ENCODE data around the gene OASL. TPM values are rescaled to one million over a fixed set of nuclear protein-coding genes. Genes with fewer than 3 reads are reported as not detected.
A peak's percentile ranks its signal among the peaks of the same experiment; 100 is the strongest.

The OASL gene
- total and polyA plus RNA-seq, 4 experiments from 2014 or later: 5.6 to 9.8 (median 8.4) TPM

DNA sequence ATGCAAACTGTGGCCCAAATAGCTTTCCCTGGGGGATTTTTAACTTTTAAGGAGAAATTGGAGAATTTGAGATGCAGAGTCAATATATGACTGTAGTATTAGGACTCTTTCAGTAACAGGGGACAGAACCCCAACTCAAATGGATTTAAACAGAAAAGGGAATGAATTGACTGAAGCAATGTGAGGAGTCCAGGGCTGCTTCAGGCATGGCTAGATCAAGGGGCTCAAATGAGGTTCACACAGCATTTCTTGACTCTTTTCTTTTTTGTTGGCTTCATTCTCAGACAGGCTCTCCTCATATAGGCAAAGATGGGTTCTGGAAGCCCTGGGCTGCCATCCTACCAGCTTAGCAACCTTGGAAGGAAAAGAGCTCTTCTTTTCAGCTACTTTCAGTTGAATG, 47.1 kb downstream of the OASL start:
- ChIA-PET CTCF (ENCODE audit: partially characterized antibody) (interaction anchor here (1.1 to 2.9 kb wide), 2 partner anchors 20 to 68 kb away, joined by 3 to 9 read pairs; no protein-coding TSS in a partner anchor), POLR2A (ENCODE audit: partially characterized antibody) (no interaction called here)
- Histone ChIP-seq H3K27ac (ENCODE audit: low read depth, low read length) (no peak overlapping the region), H3K9me3 (ENCODE audit: control insufficient read depth in 1 of 2, low read length in 2 of 2) (no peaks in the 10 kb centered on the region), H3K27me3 (ENCODE audit: insufficient read depth, low read length) (no peaks in the 10 kb centered on the region), H3K4me1 (ENCODE audit: insufficient read depth, low read length) (no peaks in the 10 kb centered on the region), H3K36me3 (ENCODE audit: insufficient read depth, low read length) (no peaks in the 10 kb centered on the region), H3K4me3 (ENCODE audit: low read length in 2 of 2) (no peak overlapping the region)
- H3K27me3 Mint-ChIP-seq: peaks cover 2 to 7% of the 10 kb centered on the region in 2 donors
- no peak for DNase-seq
- intact Hi-C loops (cut with micrococcal nuclease): no loop called here
- H3K4me3 Mint-ChIP-seq: no peak overlapping the region
- no peaks in the 10 kb centered on the region for H3K4me1 Mint-ChIP-seq
- no peak overlapping the region for H3K27ac Mint-ChIP-seq
- no peaks in the 10 kb centered on the region for H3K36me3 Mint-ChIP-seq
- peaks cover 0 to 8% (median 1%) of the 10 kb centered on the region in 8 donors for H3K9me3 Mint-ChIP-seq

DNA sequence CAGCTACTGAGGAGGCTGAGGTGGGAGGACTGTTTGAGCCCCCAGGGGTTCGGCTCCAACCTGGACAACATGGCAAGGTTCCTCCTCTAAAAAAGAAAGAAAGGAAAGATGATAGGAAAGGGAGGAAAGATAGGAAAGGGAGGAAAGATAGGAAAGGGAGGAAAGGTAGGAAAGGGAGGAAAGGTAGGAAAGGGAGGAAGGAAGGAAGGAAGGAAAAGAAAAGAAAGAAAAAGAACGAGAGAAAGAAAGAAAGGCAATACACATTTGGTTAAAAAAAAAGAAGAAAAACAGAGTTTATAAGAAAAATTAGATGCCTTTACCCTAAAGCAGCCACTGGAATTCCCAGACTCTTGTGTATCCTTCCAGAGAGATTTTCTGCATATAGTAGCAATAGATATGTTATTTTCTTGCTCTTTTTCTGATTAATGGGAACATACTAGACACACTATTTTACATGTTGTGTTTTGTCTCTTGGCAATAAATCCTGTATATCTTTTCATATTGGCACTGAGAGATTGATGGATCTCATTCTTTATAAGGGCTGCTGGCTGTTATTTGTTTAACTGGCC, 48.5 kb downstream of the OASL start:
- Mint-ChIP-seq H3K27ac (no peak overlapping the region), H3K4me3 (no peak overlapping the region), H3K9me3 (peaks cover 0 to 8% (median 1%) of the 10 kb centered on the region in 8 donors), H3K27me3 (peaks cover 2 to 7% of the 10 kb centered on the region in 2 donors), H3K36me3 (no peaks in the 10 kb centered on the region), H3K4me1 (no peaks in the 10 kb centered on the region)
- H3K36me3 ChIP-seq (ENCODE audit: insufficient read depth, low read length): no peaks in the 10 kb centered on the region
- no peak overlapping the region for H3K4me3 ChIP-seq (ENCODE audit: low read length in 2 of 2)
- no peak overlapping the region for H3K27ac ChIP-seq (ENCODE audit: low read depth, low read length)
- H3K27me3 ChIP-seq (ENCODE audit: insufficient read depth, low read length): no peaks in the 10 kb centered on the region
- POLR2A ChIA-PET (ENCODE audit: partially characterized antibody): no interaction called here
- CTCF ChIA-PET (ENCODE audit: partially characterized antibody): no interaction called here
- no peaks in the 10 kb centered on the region for H3K9me3 ChIP-seq (ENCODE audit: control insufficient read depth in 1 of 2, low read length in 2 of 2)
- intact Hi-C loops (cut with micrococcal nuclease): no loop called here
- no peak for DNase-seq
- H3K4me1 ChIP-seq (ENCODE audit: insufficient read depth, low read length): no peaks in the 10 kb centered on the region

DNA sequence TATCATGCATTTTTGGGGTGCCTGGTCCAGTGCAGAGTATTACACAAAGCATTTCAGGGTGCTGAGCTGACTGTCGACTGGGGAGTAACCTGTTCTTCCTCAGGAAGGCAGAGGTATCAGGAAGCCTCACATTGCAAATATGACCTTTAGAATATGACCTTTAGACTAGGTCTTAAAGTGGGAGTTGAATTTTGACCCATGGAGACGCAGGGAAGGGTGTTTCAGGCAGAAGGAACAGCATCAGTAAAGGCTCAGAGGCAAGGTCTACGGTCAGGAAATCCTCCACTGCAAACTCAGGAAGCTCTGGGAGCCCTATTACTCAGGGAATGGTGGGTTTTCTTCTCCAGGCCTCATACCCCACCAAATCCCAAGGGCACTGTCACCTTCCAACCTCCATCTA, 49.4 kb downstream of the OASL start:
- intact Hi-C loops (cut with micrococcal nuclease): no loop called here
- H3K27ac Mint-ChIP-seq: no peak overlapping the region
- no peak overlapping the region for H3K4me3 Mint-ChIP-seq
- ChIA-PET CTCF (ENCODE audit: partially characterized antibody) (no interaction called here), POLR2A (ENCODE audit: partially characterized antibody) (no interaction called here)
- H3K4me1 Mint-ChIP-seq: no peaks in the 10 kb centered on the region
- no peak for DNase-seq
- Histone ChIP-seq H3K27me3 (ENCODE audit: insufficient read depth, low read length) (no peaks in the 10 kb centered on the region), H3K36me3 (ENCODE audit: insufficient read depth, low read length) (no peaks in the 10 kb centered on the region), H3K4me1 (ENCODE audit: insufficient read depth, low read length) (no peaks in the 10 kb centered on the region), H3K27ac (ENCODE audit: low read depth, low read length) (no peak overlapping the region), H3K4me3 (ENCODE audit: low read length in 2 of 2) (no peak overlapping the region), H3K9me3 (ENCODE audit: control insufficient read depth in 1 of 2, low read length in 2 of 2) (no peaks in the 10 kb centered on the region)
- no peaks in the 10 kb centered on the region for H3K36me3 Mint-ChIP-seq
- H3K27me3 Mint-ChIP-seq: peaks cover 0 to 3% of the 10 kb centered on the region in 2 donors
- H3K9me3 Mint-ChIP-seq: peaks cover 0 to 3% (median 0%) of the 10 kb centered on the region in 8 donors

DNA sequence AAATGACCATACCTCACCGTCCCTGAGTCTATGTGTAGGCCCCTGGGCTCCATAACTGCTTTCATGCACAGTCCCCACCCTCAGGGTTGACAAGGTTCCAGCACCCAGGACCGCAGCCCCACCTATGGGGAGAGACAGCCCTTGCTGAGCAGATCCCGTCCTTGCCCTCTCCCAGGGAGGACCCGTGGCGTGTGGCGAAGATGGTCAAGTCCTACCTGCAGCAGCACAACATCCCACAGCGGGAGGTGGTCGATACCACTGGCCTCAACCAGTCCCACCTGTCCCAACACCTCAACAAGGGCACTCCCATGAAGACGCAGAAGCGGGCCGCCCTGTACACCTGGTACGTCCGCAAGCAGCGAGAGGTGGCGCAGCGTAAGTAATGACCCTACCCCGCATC, 50.4 kb downstream of the OASL start:
- no peak overlapping the region for H3K4me3 Mint-ChIP-seq
- no peak overlapping the region for H3K27ac Mint-ChIP-seq
- Histone ChIP-seq H3K4me3 (ENCODE audit: low read length in 2 of 2) (no peak overlapping the region), H3K27me3 (ENCODE audit: insufficient read depth, low read length) (no peaks in the 10 kb centered on the region), H3K36me3 (ENCODE audit: insufficient read depth, low read length) (no peaks in the 10 kb centered on the region), H3K4me1 (ENCODE audit: insufficient read depth, low read length) (no peaks in the 10 kb centered on the region), H3K9me3 (ENCODE audit: control insufficient read depth in 1 of 2, low read length in 2 of 2) (no peaks in the 10 kb centered on the region), H3K27ac (ENCODE audit: low read depth, low read length) (no peak overlapping the region)
- no peak for DNase-seq
- intact Hi-C loops (cut with micrococcal nuclease): no loop called here
- no peaks in the 10 kb centered on the region for H3K36me3 Mint-ChIP-seq
- H3K9me3 Mint-ChIP-seq: peaks cover 0 to 3% (median 0%) of the 10 kb centered on the region in 8 donors
- peaks cover 0 to 3% of the 10 kb centered on the region in 2 donors for H3K27me3 Mint-ChIP-seq
- H3K4me1 Mint-ChIP-seq: no peaks in the 10 kb centered on the region
- ChIA-PET POLR2A (ENCODE audit: partially characterized antibody) (no interaction called here), CTCF (ENCODE audit: partially characterized antibody) (no interaction called here)

DNA sequence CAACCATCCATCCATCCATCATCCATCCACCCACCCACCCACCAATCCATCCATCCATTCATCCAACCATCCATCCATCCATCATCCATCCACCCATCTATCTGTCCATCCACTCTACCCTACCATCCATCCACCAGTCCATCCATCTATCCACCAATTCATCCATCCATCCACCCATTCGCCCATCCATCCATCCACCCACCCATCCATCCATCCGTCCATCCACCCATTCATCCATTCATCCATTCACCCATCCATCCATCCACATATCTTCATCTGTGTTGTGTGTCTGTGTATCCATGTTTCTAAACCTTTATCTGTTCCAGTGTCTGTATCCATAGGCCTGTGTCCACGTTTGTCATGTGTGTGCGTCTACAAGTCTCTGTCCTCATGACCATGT, 50.8 kb downstream of the OASL start:
- POLR2A ChIA-PET (ENCODE audit: partially characterized antibody): no interaction called here
- DNase-seq: no peak
- peaks cover 0 to 3% (median 0%) of the 10 kb centered on the region in 8 donors for H3K9me3 Mint-ChIP-seq
- H3K4me1 Mint-ChIP-seq: no peaks in the 10 kb centered on the region
- no peak overlapping the region for H3K27ac Mint-ChIP-seq
- peaks cover 0 to 1% of the 10 kb centered on the region in 2 donors for H3K27me3 Mint-ChIP-seq
- Histone ChIP-seq H3K4me1 (ENCODE audit: insufficient read depth, low read length) (no peaks in the 10 kb centered on the region), H3K27me3 (ENCODE audit: insufficient read depth, low read length) (no peaks in the 10 kb centered on the region), H3K27ac (ENCODE audit: low read depth, low read length) (no peak overlapping the region), H3K4me3 (ENCODE audit: low read length in 2 of 2) (no peak overlapping the region), H3K9me3 (ENCODE audit: control insufficient read depth in 1 of 2, low read length in 2 of 2) (no peaks in the 10 kb centered on the region), H3K36me3 (ENCODE audit: insufficient read depth, low read length) (no peaks in the 10 kb centered on the region)
- H3K4me3 Mint-ChIP-seq: no peak overlapping the region
- no peaks in the 10 kb centered on the region for H3K36me3 Mint-ChIP-seq
- intact Hi-C loops (cut with micrococcal nuclease): no loop called here
- CTCF ChIA-PET (ENCODE audit: partially characterized antibody): no interaction called here

DNA sequence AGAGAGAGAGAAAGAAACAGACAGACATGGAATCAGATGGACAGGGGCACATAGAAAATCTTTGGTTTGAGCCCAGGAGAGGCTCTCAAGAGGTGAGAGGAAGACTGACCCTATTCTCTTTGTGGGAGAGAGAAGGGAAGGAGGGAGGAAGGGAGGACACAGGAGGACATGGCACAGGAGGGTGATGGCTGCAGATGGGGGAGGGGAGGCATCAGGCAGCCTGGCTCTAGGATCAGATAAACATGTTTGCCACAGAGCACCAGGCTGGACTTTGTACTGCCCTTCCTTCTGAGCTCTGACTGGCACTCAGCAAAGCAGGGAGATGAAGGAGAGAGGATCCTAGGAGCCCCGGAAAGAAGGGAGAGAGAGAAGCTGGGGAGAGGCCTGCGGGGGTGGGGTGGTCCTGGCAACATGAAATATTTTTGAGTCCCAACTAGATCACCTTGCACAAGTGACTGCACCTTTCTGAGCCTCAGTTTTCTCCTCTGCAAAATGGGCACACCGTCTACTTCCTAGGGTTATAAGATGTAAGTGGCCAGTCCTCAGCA, 54.6 kb downstream of the OASL start:
- no peak for DNase-seq
- no peaks in the 10 kb centered on the region for H3K4me1 Mint-ChIP-seq
- no peak overlapping the region for H3K27ac ChIP-seq (ENCODE audit: low read depth, low read length)
- no peaks in the 10 kb centered on the region for H3K27me3 ChIP-seq (ENCODE audit: insufficient read depth, low read length)
- POLR2A ChIA-PET (ENCODE audit: partially characterized antibody): no interaction called here
- CTCF ChIA-PET (ENCODE audit: partially characterized antibody): interaction anchor here (1.4 to 6.2 kb wide), 2 partner anchors 12 to 76 kb away, joined by 4 to 34 read pairs; no protein-coding TSS in a partner anchor
- no peaks in the 10 kb centered on the region for H3K36me3 ChIP-seq (ENCODE audit: insufficient read depth, low read length)
- H3K27ac Mint-ChIP-seq: peak overlapping the region in 4 of 7 donors; percentile 8 to 37 (median 19)
- H3K36me3 Mint-ChIP-seq: no peaks in the 10 kb centered on the region
- intact Hi-C loops (cut with micrococcal nuclease): no loop called here
- no peaks in the 10 kb centered on the region for H3K4me1 ChIP-seq (ENCODE audit: insufficient read depth, low read length)
- no peaks in the 10 kb centered on the region for H3K9me3 ChIP-seq (ENCODE audit: control insufficient read depth in 1 of 2, low read length in 2 of 2)
- no peaks in the 10 kb centered on the region for H3K27me3 Mint-ChIP-seq
- H3K9me3 Mint-ChIP-seq: peaks cover 0 to 3% (median 0%) of the 10 kb centered on the region in 8 donors
- no peak overlapping the region for H3K4me3 ChIP-seq (ENCODE audit: low read length in 2 of 2)
- no peak overlapping the region for H3K4me3 Mint-ChIP-seq

DNA sequence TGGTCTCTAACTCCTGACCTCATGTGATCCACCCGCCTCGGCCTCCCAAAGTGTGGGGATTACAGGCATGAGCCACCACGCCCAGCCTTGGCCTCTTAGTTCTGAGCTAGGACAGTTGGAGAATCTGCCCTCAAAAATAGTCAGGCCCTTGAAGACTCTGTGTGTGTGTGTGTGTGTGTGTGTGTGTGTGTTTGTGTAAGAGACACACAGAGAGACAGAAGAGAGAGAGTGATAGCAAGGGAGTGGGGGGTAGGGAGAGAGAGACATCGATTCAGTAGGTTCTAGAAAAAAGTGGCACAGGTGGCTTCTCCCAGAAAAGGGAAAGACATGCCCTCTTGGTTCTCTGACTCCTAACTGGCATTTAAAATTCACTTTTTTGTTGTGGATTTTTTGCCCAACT, 55.3 kb downstream of the OASL start:
- Histone ChIP-seq H3K27ac (ENCODE audit: low read depth, low read length) (no peak overlapping the region), H3K36me3 (ENCODE audit: insufficient read depth, low read length) (no peaks in the 10 kb centered on the region), H3K9me3 (ENCODE audit: control insufficient read depth in 1 of 2, low read length in 2 of 2) (no peaks in the 10 kb centered on the region), H3K4me1 (ENCODE audit: insufficient read depth, low read length) (no peaks in the 10 kb centered on the region), H3K27me3 (ENCODE audit: insufficient read depth, low read length) (no peaks in the 10 kb centered on the region), H3K4me3 (ENCODE audit: low read length in 2 of 2) (no peak overlapping the region)
- ChIA-PET POLR2A (ENCODE audit: partially characterized antibody) (no interaction called here), CTCF (ENCODE audit: partially characterized antibody) (interaction anchor here (1.4 to 6.2 kb wide), 2 partner anchors 11 to 76 kb away, joined by 4 to 34 read pairs; no protein-coding TSS in a partner anchor)
- intact Hi-C loops (cut with micrococcal nuclease): no loop called here
- H3K9me3 Mint-ChIP-seq: peaks cover 0 to 3% (median 0%) of the 10 kb centered on the region in 8 donors
- H3K4me3 Mint-ChIP-seq: no peak overlapping the region
- H3K27me3 Mint-ChIP-seq: no peaks in the 10 kb centered on the region
- no peak overlapping the region for H3K27ac Mint-ChIP-seq
- H3K4me1 Mint-ChIP-seq: no peaks in the 10 kb centered on the region
- no peaks in the 10 kb centered on the region for H3K36me3 Mint-ChIP-seq
- no peak for DNase-seq
